Endothelial cell (in vitro differentiated cells): ENCODE results near the gene PPP3CA. TPM values are rescaled to one million over a fixed set of nuclear protein-coding genes. Genes with fewer than 3 reads are reported as not detected.

ENCODE experiments used
- DNase-seq: peaks from one replicate; pipeline ENCODE4 v3.0.0; 2021; ENCODE audit warnings: low spot score
- H3K27ac Mint-ChIP-seq: one replicate; pipeline ENCODE4 v1.8.0; 2021; ENCODE audit warnings: mixed read lengths, inconsistent platforms; ENCODE audit not compliant: unreplicated experiment
- H3K27me3 Mint-ChIP-seq: one replicate; pipeline ENCODE4 v1.8.0; 2021; ENCODE audit warnings: mild to moderate bottlenecking, moderate library complexity, mixed read lengths, inconsistent platforms; ENCODE audit not compliant: unreplicated experiment
- H3K36me3 Mint-ChIP-seq: one replicate; pipeline ENCODE4 v1.8.0; 2021; ENCODE audit warnings: mild to moderate bottlenecking, low read depth, mixed read lengths, inconsistent platforms; ENCODE audit not compliant: unreplicated experiment
- H3K4me1 Mint-ChIP-seq: one replicate; pipeline ENCODE4 v1.8.0; 2021; ENCODE audit warnings: mild to moderate bottlenecking, mixed read lengths, inconsistent platforms; ENCODE audit not compliant: unreplicated experiment
- H3K4me3 Mint-ChIP-seq: one replicate; pipeline ENCODE4 v1.8.0; 2021; ENCODE audit warnings: mild to moderate bottlenecking, mixed read lengths, inconsistent platforms; ENCODE audit not compliant: unreplicated experiment
- H3K9me3 Mint-ChIP-seq: one replicate; pipeline ENCODE4 v1.8.0; 2021; ENCODE audit warnings: mixed read lengths, inconsistent platforms; ENCODE audit not compliant: unreplicated experiment
- CTCF ChIP-seq: fragments of 200-600 bp; sonication (generic); IDR thresholded peaks from one replicate; pipeline ENCODE4 v1.5.0; 2021; ENCODE audit warnings: antibody characterized with exemption; ENCODE audit not compliant: unreplicated experiment
- total RNA-seq: library from RNA; stranded (reverse); fragmentation: NEBNext Ultra II Directional; extraction: Animal tissue kit (Norgen Biotek cat#: 25700); gene quantifications from one replicate; pipeline ENCODE4 v1.2.1, GENCODE V29; 2021; ENCODE audit not compliant: unreplicated experiment

Gene PPP3CA
- total RNA-seq, 1 donor from 2014 or later, result 60.5 TPM

- no peak for TF ChIP-seq CTCF
- Mint-ChIP-seq H3K36me3 (no peaks in the 10 kb centered on the region), H3K27ac (no peak overlapping the region), H3K9me3 (no peaks in the 10 kb centered on the region), H3K4me3 (no peak overlapping the region), H3K4me1 (peaks cover 23% of the 10 kb centered on the region), H3K27me3 (no peaks in the 10 kb centered on the region)
- DNase-seq, result no peak
Observed at GRCh38 chr4:101155368-101155767, 192.0 kb downstream of the PPP3CA start.

GRCh38 chr4:101153653-101154052 is 193.7 kb downstream of the PPP3CA start:
- no peak overlapping the region for H3K4me3 Mint-ChIP-seq
- TF ChIP-seq CTCF, result no peak
- H3K27ac Mint-ChIP-seq, result no peak overlapping the region
- no peak for DNase-seq
- H3K4me1 Mint-ChIP-seq, result peaks cover 23% of the 10 kb centered on the region
- H3K27me3 Mint-ChIP-seq, result no peaks in the 10 kb centered on the region
- H3K9me3 Mint-ChIP-seq, result no peaks in the 10 kb centered on the region
- no peaks in the 10 kb centered on the region for H3K36me3 Mint-ChIP-seq

- H3K27ac Mint-ChIP-seq, result no peak overlapping the region
- TF ChIP-seq CTCF, result no peak
- H3K4me1 Mint-ChIP-seq, result peaks cover 23% of the 10 kb centered on the region
- no peaks in the 10 kb centered on the region for H3K9me3 Mint-ChIP-seq
- no peak overlapping the region for H3K4me3 Mint-ChIP-seq
- DNase-seq, result no peak
- no peaks in the 10 kb centered on the region for H3K27me3 Mint-ChIP-seq
- H3K36me3 Mint-ChIP-seq, result no peaks in the 10 kb centered on the region
Observed at GRCh38 chr4:101152521-101152920, 194.8 kb downstream of the PPP3CA start.

GRCh38 chr4:101148551-101148950 is 198.8 kb downstream of the PPP3CA start:
- Mint-ChIP-seq H3K4me3 (no peak overlapping the region), H3K27me3 (no peaks in the 10 kb centered on the region), H3K27ac (no peak overlapping the region), H3K36me3 (peaks cover 4% of the 10 kb centered on the region), H3K9me3 (no peaks in the 10 kb centered on the region), H3K4me1 (peaks cover 12% of the 10 kb centered on the region)
- TF ChIP-seq CTCF, result no peak
- DNase-seq, result no peak

- Mint-ChIP-seq H3K27ac (no peak overlapping the region), H3K36me3 (peaks cover 4% of the 10 kb centered on the region), H3K4me3 (no peak overlapping the region), H3K4me1 (peaks cover 6% of the 10 kb centered on the region), H3K27me3 (no peaks in the 10 kb centered on the region), H3K9me3 (no peaks in the 10 kb centered on the region)
- TF ChIP-seq CTCF, result no peak
- no peak for DNase-seq
Observed at GRCh38 chr4:101147283-101147682, 200.0 kb downstream of the PPP3CA start.
